GM23338 (cell line): Measurements from ENCODE around the gene PDP2.

Experiments used
- CREB1 ChIP-seq: fragments of 250-450 bp; sonication (Bioruptor Pico); IDR thresholded peaks from 2 replicates; pipeline ENCODE4 v1.5.0; 2020; ENCODE audit warnings: low read depth, mild to moderate bottlenecking, moderate library complexity
- CTCF ChIP-seq, 2 experiments: fragments of 200-600 bp in 1 of 2; sonication (generic) in 1 of 2; conservative IDR thresholded peaks; 2 replicates each; pipeline versions ENCODE4 v1.5.1 to v1.6.1; 2016 to 2017; ENCODE audit warnings: antibody characterized with exemption in 2 of 2, low read depth in 2 of 2, mild to moderate bottlenecking in 2 of 2, moderate library complexity in 1 of 2
- ETS1 ChIP-seq: IDR thresholded peaks from 2 replicates; pipeline ENCODE4 v1.6.1; 2016; ENCODE audit warnings: antibody characterized with exemption
- EZH2 ChIP-seq: fragments of 200-600 bp; sonication (generic); IDR thresholded peaks from one replicate; pipeline ENCODE4 v1.8.0; 2017; ENCODE audit warnings: antibody characterized with exemption, mild to moderate bottlenecking, low read depth; ENCODE audit not compliant: unreplicated experiment
- EZH2phosphoT487 ChIP-seq: fragments of 200-600 bp; sonication (generic); IDR thresholded peaks from one replicate; pipeline ENCODE4 v1.8.1; 2018; ENCODE audit warnings: antibody characterized with exemption; ENCODE audit not compliant: unreplicated experiment
- JUNB ChIP-seq: IDR thresholded peaks from one replicate; pipeline ENCODE4 v1.6.1; 2016; ENCODE audit warnings: antibody characterized with exemption; ENCODE audit not compliant: unreplicated experiment
- NANOG ChIP-seq: IDR thresholded peaks from 2 replicates; pipeline ENCODE4 v1.6.1; 2016; ENCODE audit warnings: antibody characterized with exemption, borderline replicate concordance
- POLR2AphosphoS5 ChIP-seq: IDR thresholded peaks from 2 replicates; pipeline ENCODE4 v1.6.1; 2016; ENCODE audit warnings: antibody characterized with exemption, low read depth
- REST ChIP-seq: IDR thresholded peaks from one replicate; pipeline ENCODE4 v1.6.1; 2018; ENCODE audit warnings: antibody characterized with exemption; ENCODE audit not compliant: unreplicated experiment
- STAT1 ChIP-seq: IDR thresholded peaks from one replicate; pipeline ENCODE4 v1.6.1; 2016; ENCODE audit warnings: antibody characterized with exemption; ENCODE audit not compliant: unreplicated experiment
- ZNF114 ChIP-seq: fragments of 250-450 bp; sonication (Bioruptor Pico); IDR thresholded peaks from 2 replicates; pipeline ENCODE4 v1.5.0; 2020; ENCODE audit warnings: mild to moderate bottlenecking, moderate library complexity
- ZNF331 ChIP-seq: fragments of 250-450 bp; sonication (Bioruptor Pico); IDR thresholded peaks from 2 replicates; pipeline ENCODE4 v1.5.0; 2020; ENCODE audit warnings: low read depth, mild to moderate bottlenecking, moderate library complexity
- ZNF462 ChIP-seq: fragments of 250-450 bp; sonication (Bioruptor Pico); IDR thresholded peaks from 2 replicates; pipeline ENCODE4 v1.5.0; 2020; ENCODE audit warnings: mild to moderate bottlenecking, moderate library complexity

GRCh38 chr16:66841366-66841765 is 38.9 kb upstream of the PDP2 start:
- TF ChIP-seq CTCF (conservative IDR thresholded peaks at IDR 0.05; ENCODE audit: low read depth in 2 of 2) (no peak), POLR2AphosphoS5 (no peak), EZH2phosphoT487 (no peak), EZH2 (no peak), CREB1 (CRISPR knock-in tag) (no peak), REST (no peak), ZNF331 (CRISPR knock-in tag) (no peak), ETS1 (no peak), NANOG (no peak), ZNF462 (CRISPR knock-in tag) (no peak), JUNB (no peak), STAT1 (no peak), ZNF114 (CRISPR knock-in tag) (no peak)
